GM19099 (cell line): ENCODE data around the gene SLC15A4.

Experiments
- POLR2A ChIP-seq: IDR thresholded peaks from 3 replicates; pipeline ENCODE4 v1.6.1; 2011; ENCODE audit warnings: low read depth; ENCODE audit not compliant: insufficient read length; ENCODE audit errors: extremely low read depth

Gene SLC15A4

GRCh38 chr12:128761379-128761790, 62.4 kb downstream of the SLC15A4 start:
- TF ChIP-seq POLR2A = no peak

- TF ChIP-seq POLR2A = no peak
These were observed 68.2 kb downstream of the SLC15A4 start for GRCh38 chr12:128755566-128755965.

GRCh38 chr12:128754275-128754674, 69.5 kb downstream of the SLC15A4 start:
- TF ChIP-seq POLR2A = no peak

GRCh38 chr12:128753438-128753837, 70.3 kb downstream of the SLC15A4 start:
- TF ChIP-seq POLR2A = no peak

- TF ChIP-seq POLR2A = no peak
These were observed 71.4 kb downstream of the SLC15A4 start for GRCh38 chr12:128752386-128752785.

- no peak for TF ChIP-seq POLR2A
These were observed 76.3 kb downstream of the SLC15A4 start for GRCh38 chr12:128747441-128747840.

GRCh38 chr12:128745772-128746689, 77.7 kb downstream of the SLC15A4 start:
- TF ChIP-seq POLR2A = no peak

GRCh38 chr12:128743916-128744315, 79.8 kb downstream of the SLC15A4 start:
- no peak for TF ChIP-seq POLR2A
